ENCODE measurements around the gene GARIN5A. TPM values are rescaled to one million over a fixed set of nuclear protein-coding genes. Genes with fewer than 3 reads are reported as not detected.

Gene GARIN5A
- total and polyA plus RNA-seq, 3 donors from 2014 or later, result 60.0 to 126 (median 120) TPM

DNA sequence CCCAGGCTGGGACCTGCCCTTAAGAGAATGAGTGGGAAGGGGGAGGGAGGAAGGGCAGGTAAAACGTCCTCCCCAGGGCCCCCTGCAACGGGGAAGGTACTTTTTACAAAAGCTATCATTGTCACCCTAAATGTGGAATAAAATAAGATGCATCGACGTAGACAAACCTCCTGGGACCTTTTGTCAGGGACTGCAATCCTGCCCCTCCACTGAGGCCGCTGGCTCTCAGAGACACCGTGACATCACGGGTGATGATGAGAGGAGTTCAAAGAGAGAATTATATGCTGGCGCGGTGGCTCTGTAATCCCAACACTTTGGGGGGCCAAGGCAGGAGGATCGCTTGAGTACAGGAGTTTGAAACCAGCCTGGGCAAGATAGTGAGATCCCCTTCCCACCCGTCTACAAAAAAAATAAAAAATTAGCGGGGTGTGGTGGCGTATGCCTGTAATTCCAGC lies 45.7 kb downstream of the GARIN5A start:
- no peak for DNase-seq
- TF ChIP-seq, protein P1, sequence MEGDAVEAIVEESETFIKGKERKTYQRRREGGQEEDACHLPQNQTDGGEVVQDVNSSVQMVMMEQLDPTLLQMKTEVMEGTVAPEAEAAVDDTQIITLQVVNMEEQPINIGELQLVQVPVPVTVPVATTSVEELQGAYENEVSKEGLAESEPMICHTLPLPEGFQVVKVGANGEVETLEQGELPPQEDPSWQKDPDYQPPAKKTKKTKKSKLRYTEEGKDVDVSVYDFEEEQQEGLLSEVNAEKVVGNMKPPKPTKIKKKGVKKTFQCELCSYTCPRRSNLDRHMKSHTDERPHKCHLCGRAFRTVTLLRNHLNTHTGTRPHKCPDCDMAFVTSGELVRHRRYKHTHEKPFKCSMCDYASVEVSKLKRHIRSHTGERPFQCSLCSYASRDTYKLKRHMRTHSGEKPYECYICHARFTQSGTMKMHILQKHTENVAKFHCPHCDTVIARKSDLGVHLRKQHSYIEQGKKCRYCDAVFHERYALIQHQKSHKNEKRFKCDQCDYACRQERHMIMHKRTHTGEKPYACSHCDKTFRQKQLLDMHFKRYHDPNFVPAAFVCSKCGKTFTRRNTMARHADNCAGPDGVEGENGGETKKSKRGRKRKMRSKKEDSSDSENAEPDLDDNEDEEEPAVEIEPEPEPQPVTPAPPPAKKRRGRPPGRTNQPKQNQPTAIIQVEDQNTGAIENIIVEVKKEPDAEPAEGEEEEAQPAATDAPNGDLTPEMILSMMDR (IDR thresholded peaks at IDR 0.05), result no peak
- no peak for TF ChIP-seq POLR2A (IDR thresholded peaks at IDR 0.05)
- intact Hi-C loops (cut with DNase I; ENCODE audit: low total_unique reads), result no loop called here

DNA sequence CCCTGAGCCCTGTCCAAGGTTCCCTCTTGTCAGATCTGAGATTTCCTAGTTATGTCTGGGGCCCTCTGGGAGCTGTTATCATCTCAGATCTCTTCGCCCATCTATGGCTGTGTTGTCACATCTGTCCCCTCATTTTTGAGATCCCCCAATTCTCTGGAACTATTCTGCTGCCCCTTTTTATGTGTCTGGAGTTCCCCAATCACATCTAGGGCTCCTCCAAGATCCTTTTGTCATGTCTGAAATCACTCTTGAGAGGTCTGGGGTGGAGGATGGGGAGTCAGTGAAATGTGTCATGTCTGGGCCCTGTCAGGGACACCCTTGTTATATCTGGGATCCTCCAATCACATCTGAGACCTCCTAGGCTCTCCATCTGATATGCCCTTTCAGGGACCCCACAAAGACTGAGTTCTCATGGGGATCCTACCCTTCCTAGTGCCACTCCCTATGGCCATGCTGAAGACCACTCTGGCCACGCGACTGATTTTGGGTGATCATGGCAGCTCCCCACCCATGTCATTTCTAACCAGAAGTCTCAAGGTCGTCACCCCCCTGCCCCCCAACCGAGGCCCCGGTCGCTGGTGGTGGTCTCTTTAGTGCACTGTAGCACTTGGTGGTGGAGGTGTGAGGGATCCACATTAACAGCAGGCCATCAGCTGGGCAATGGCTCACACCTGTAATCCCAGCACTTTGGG lies 47.7 kb downstream of the GARIN5A start:
- WGBS, 2 donors, result 79 to 85% methylated on average over 2 to 7 of the region's 7 CpGs
- Histone ChIP-seq H3K4me3 (no peak overlapping the region), H3K27me3 (no peaks in the 10 kb centered on the region), H3K4me1 (peaks cover 15% of the 10 kb centered on the region), H3K36me3 (ENCODE audit: low read depth, missing control alignments) (no peaks in the 10 kb centered on the region), H3K27ac (no peak overlapping the region), H3K9me3 (no peaks in the 10 kb centered on the region)
- intact Hi-C loops (cut with DNase I; ENCODE audit: low total_unique reads), result no loop called here
- TF ChIP-seq, protein P1 (IDR thresholded peaks at IDR 0.05), result no peak
- no peak for TF ChIP-seq POLR2A (IDR thresholded peaks at IDR 0.05)
- no peak for DNase-seq

More for the DNA sequence above, 45.7 kb downstream of the GARIN5A start:
- peak overlapping the region in 1 of 2 donors; percentile 6 for H3K27ac ChIP-seq
- H3K36me3 ChIP-seq (ENCODE audit: low read depth, missing control alignments), result no peaks in the 10 kb centered on the region
- H3K4me1 ChIP-seq, result peaks cover 15% of the 10 kb centered on the region
- H3K9me3 ChIP-seq, result no peaks in the 10 kb centered on the region
- H3K27me3 ChIP-seq, result no peaks in the 10 kb centered on the region
- WGBS, 2 donors, result 15 to 34% methylated on average over 13 of the region's 13 CpGs
- peak overlapping the region; percentile 59 to 64 for H3K4me3 ChIP-seq

DNA sequence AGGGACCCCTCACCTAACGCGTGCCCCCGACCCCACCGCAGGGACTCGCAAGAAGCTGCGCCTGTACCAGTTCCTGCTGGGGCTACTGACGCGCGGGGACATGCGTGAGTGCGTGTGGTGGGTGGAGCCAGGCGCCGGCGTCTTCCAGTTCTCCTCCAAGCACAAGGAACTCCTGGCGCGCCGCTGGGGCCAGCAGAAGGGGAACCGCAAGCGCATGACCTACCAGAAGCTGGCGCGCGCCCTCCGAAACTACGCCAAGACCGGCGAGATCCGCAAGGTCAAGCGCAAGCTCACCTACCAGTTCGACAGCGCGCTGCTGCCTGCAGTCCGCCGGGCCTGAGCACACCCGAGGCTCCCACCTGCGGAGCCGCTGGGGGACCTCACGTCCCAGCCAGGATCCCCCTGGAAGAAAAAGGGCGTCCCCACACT lies 48.6 kb downstream of the GARIN5A start:
- 0 to 20% methylated on average over 2 to 10 of the region's 38 CpGs for WGBS, 2 donors
- Histone ChIP-seq H3K36me3 (ENCODE audit: low read depth, missing control alignments) (no peaks in the 10 kb centered on the region), H3K27me3 (no peaks in the 10 kb centered on the region), H3K27ac (peak overlapping the region in 1 of 2 donors; percentile 57), H3K4me3 (peak overlapping the region; percentile 15 to 39), H3K4me1 (peaks cover 15% of the 10 kb centered on the region), H3K9me3 (no peaks in the 10 kb centered on the region)
- peak; percentile 94 for DNase-seq
- TF ChIP-seq, protein P1 (IDR thresholded peaks at IDR 0.05), result no peak
- peak; percentile 14 for TF ChIP-seq POLR2A (IDR thresholded peaks at IDR 0.05)
- intact Hi-C loops (cut with DNase I; ENCODE audit: low total_unique reads), result no loop called here

DNA sequence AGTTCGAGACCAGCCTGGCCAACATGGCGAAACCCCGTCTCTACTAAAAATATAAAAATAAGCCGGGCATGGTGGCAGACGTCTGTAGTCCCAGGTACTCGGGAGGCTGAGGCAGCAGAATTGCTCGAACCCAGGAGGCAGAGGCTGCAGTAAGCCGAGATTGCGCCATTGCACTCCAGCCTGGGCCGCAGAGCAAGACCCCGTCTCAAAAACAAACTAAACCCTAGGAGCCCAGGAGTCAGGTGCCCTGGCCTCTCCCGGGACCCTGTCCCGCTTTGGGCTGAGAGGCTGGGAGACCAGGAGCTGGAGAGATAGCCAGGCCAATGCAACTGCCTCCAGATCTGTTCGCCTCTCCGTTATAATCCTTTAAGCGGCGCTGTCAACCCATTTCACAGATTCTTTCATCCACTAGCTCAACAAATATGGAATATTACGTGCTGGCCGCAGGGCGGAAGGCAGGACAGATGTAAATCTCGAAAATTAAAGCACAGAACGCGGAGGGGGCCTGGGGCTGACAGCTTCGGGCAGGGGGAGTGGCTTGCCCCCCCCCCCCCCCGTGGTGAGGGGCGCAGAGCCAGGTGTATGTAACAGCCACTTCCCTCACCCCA lies 49.2 kb downstream of the GARIN5A start:
- TF ChIP-seq POLR2A (IDR thresholded peaks at IDR 0.05), result no peak
- TF ChIP-seq, protein P1 (IDR thresholded peaks at IDR 0.05), result no peak

More for the DNA sequence above, 49.2 kb downstream of the GARIN5A start:
- H3K4me1 ChIP-seq, result peaks cover 11% of the 10 kb centered on the region
- intact Hi-C loops (cut with DNase I; ENCODE audit: low total_unique reads), result no loop called here
- WGBS, 2 donors, result 64 to 70% methylated on average over 26 of the region's 26 CpGs
- no peaks in the 10 kb centered on the region for H3K9me3 ChIP-seq
- H3K27ac ChIP-seq, result peak overlapping the region in 1 of 2 donors; percentile 57
- no peaks in the 10 kb centered on the region for H3K36me3 ChIP-seq (ENCODE audit: low read depth, missing control alignments)
- H3K27me3 ChIP-seq, result no peaks in the 10 kb centered on the region
- peak overlapping the region; percentile 15 to 39 for H3K4me3 ChIP-seq
- DNase-seq, result no peak

Data from testis (tissue), 3 donors.